Peyer's patch (tissue), 4 donors: ENCODE results near the gene ZNRF3. TPM values are rescaled to one million over a fixed set of nuclear protein-coding genes. Genes with fewer than 3 reads are reported as not detected.

Experiments used
- DNase-seq, 3 donors: peaks; one replicate each; pipeline ENCODE4 v3.0.0-alpha.2; 2017 to 2019
- H3K27ac ChIP-seq, 4 donors: fragments of 200-600 bp; sonication (generic); one replicate each; pipeline ENCODE4 v1.5.1; 2016 to 2019
- H3K27me3 ChIP-seq, 2 donors: fragments of 200-600 bp; sonication (generic); one replicate each; pipeline ENCODE4 v1.5.1; 2019
- H3K36me3 ChIP-seq, 3 donors: fragments of 200-600 bp; sonication (generic); one replicate each; pipeline ENCODE4 v1.5.1; 2016 to 2019
- H3K4me1 ChIP-seq, 4 donors: fragments of 200-600 bp; sonication (generic); one replicate each; pipeline ENCODE4 v1.5.1; 2016 to 2019
- H3K4me3 ChIP-seq, 4 donors: fragments of 200-600 bp; sonication (generic); 1 replicate in 3 of 4; 2 replicates in 1 of 4; pipeline ENCODE4 v1.5.1; 2016 to 2019; ENCODE audit warnings: mild to moderate bottlenecking in 1 of 4
- H3K9me3 ChIP-seq, 4 donors: fragments of 200-600 bp; sonication (generic); one replicate each; pipeline ENCODE4 v1.5.1; 2016 to 2019; ENCODE audit warnings: mild to moderate bottlenecking in 1 of 4
- POLR2A ChIP-seq, 2 donors: fragments of 450-650 bp; IDR thresholded peaks; one replicate each; pipeline ENCODE4 v1.5.1; 2017; ENCODE audit warnings: antibody characterized with exemption in 2 of 2, mild to moderate bottlenecking in 2 of 2, moderate library complexity in 2 of 2
- total RNA-seq, 4 donors: library from RNA; depleted of rRNA; stranded (reverse); fragments of >200 nt; gene quantifications; one replicate each; pipeline ENCODE4 v1.1.0, GENCODE V29; 2016
- TF ChIP-seq, protein P1 (sequence below), 6 experiments: fragments of 450-650 bp in 4 of 6; fragments of 200-600 bp in 2 of 6; sonication (generic) in 1 of 6; IDR thresholded peaks; one replicate each; pipeline ENCODE4 v1.5.1; 2017 to 2019; ENCODE audit warnings: antibody characterized with exemption in 6 of 6, mild to moderate bottlenecking in 3 of 6, moderate library complexity in 1 of 6

Gene ZNRF3
- total RNA-seq, 4 donors from 2014 or later, result 5.8 to 17.6 (median 8.0) TPM

DNA sequence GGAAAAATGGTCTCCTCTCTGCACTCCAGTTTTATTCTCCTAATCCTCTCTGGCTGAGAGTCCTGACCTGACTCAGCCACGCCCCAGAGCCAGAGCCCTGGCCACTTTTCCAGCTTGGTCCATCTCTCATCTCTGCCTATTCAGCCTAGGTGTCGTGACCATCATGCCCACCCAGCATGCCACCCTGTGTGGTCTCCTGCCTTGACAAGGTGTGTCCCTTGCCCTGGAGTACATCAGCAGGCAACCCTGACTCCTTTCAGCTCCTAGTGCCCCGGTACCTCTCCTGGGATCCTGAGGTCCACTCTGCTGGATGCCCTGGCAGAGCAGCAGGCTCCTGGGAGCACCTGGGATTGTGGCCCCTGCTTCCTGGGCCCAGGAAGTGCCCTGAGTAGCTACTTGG, 52.8 kb downstream of the ZNRF3 start:
- TF ChIP-seq, protein P1, sequence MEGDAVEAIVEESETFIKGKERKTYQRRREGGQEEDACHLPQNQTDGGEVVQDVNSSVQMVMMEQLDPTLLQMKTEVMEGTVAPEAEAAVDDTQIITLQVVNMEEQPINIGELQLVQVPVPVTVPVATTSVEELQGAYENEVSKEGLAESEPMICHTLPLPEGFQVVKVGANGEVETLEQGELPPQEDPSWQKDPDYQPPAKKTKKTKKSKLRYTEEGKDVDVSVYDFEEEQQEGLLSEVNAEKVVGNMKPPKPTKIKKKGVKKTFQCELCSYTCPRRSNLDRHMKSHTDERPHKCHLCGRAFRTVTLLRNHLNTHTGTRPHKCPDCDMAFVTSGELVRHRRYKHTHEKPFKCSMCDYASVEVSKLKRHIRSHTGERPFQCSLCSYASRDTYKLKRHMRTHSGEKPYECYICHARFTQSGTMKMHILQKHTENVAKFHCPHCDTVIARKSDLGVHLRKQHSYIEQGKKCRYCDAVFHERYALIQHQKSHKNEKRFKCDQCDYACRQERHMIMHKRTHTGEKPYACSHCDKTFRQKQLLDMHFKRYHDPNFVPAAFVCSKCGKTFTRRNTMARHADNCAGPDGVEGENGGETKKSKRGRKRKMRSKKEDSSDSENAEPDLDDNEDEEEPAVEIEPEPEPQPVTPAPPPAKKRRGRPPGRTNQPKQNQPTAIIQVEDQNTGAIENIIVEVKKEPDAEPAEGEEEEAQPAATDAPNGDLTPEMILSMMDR (IDR thresholded peaks at IDR 0.05), result no peak
- no peak for TF ChIP-seq POLR2A (IDR thresholded peaks at IDR 0.05)
- no peaks in the 10 kb centered on the region for H3K9me3 ChIP-seq
- H3K4me3 ChIP-seq, result no peak overlapping the region
- H3K27ac ChIP-seq, result no peak overlapping the region
- H3K4me1 ChIP-seq, result peaks cover 0 to 31% (median 0%) of the 10 kb centered on the region in 4 donors
- no peak for DNase-seq
- no peaks in the 10 kb centered on the region for H3K27me3 ChIP-seq
- no peaks in the 10 kb centered on the region for H3K36me3 ChIP-seq

DNA sequence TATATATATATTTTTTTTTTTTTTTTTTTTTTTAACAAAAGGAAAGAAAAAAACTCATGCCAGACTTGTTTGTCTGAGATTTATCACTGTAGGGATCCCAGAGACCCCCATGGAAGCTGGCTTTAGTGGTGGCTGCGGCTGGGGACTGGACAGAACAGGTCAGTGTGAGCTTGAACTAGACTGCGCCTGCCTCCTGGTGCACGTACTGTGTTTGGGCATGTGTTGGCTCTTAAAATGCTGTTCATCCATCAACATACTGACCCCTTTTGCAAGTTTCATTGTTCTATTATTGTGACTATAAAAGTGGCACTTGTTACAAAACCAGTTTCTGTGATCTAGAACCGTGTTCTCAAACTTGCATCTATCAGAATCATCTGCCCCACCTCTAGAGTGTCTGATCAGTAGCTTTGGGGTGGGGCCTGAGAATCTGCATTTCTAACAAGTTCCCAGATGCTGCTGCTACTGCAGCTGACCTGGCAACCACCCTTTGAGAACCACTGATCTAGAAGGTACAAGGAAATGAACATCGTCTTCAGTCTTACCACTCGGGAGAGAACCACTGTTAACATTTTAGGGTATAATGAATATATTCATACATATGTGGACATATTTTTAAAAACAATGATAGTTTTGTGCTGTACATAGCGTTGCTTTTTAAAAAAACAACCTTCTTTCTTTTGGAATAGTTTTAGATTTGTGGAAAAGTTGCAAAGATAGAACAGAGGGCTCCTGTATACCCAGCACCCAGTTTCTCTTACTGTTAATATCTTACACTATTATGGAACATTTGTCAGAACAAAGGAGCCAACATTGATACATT, 54.0 kb downstream of the ZNRF3 start:
- Histone ChIP-seq H3K36me3 (no peaks in the 10 kb centered on the region), H3K27me3 (no peaks in the 10 kb centered on the region), H3K4me1 (peaks cover 0 to 21% (median 0%) of the 10 kb centered on the region in 4 donors), H3K9me3 (no peaks in the 10 kb centered on the region), H3K4me3 (no peak overlapping the region), H3K27ac (no peak overlapping the region)
- TF ChIP-seq, protein P1 (IDR thresholded peaks at IDR 0.05), result no peak
- TF ChIP-seq POLR2A (IDR thresholded peaks at IDR 0.05), result no peak
- DNase-seq, result no peak

GRCh38 chr22:28938286-28938833, 55.0 kb downstream of the ZNRF3 start:
- Histone ChIP-seq H3K4me1 (peaks cover 0 to 24% (median 0%) of the 10 kb centered on the region in 4 donors), H3K36me3 (no peaks in the 10 kb centered on the region)
- TF ChIP-seq, protein P1 (IDR thresholded peaks at IDR 0.05), result no peak
- no peak for TF ChIP-seq POLR2A (IDR thresholded peaks at IDR 0.05)

DNA sequence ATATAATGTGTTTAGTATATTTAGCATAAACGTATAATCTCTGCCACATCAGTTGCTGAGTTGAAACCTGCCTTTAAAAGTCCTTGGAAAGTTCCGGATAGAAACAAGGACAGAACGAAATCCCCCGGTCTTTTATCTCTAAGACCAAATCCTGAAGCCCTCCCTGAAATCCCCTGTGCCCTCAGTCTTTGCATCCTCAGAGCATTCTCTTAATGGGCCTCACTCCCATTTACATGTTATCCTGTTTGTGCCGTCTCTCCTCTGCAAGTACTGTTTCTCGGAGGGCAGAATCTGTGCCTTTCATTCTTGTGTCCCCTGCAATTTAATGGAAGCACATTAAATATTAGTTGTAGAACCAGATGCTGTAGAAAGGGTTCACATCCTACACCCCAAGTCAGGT, 56.0 kb downstream of the ZNRF3 start:
- H3K27ac ChIP-seq, result no peak overlapping the region
- DNase-seq, result no peak
- no peaks in the 10 kb centered on the region for H3K9me3 ChIP-seq
- H3K36me3 ChIP-seq, result no peaks in the 10 kb centered on the region
- peaks cover 0 to 23% (median 0%) of the 10 kb centered on the region in 4 donors for H3K4me1 ChIP-seq
- no peak overlapping the region for H3K4me3 ChIP-seq
- H3K27me3 ChIP-seq, result no peaks in the 10 kb centered on the region
- no peak for TF ChIP-seq POLR2A (IDR thresholded peaks at IDR 0.05)
- TF ChIP-seq, protein P1 (IDR thresholded peaks at IDR 0.05), result no peak

More at GRCh38 chr22:28938286-28938833, 55.0 kb downstream of the ZNRF3 start:
- DNase-seq, result no peak
- Histone ChIP-seq H3K27me3 (no peaks in the 10 kb centered on the region), H3K4me3 (no peak overlapping the region), H3K9me3 (no peaks in the 10 kb centered on the region), H3K27ac (no peak overlapping the region)

- DNase-seq, result no peak
- Histone ChIP-seq H3K9me3 (no peaks in the 10 kb centered on the region), H3K36me3 (no peaks in the 10 kb centered on the region), H3K27me3 (no peaks in the 10 kb centered on the region), H3K4me1 (peaks cover 0 to 18% (median 0%) of the 10 kb centered on the region in 4 donors), H3K4me3 (no peak overlapping the region), H3K27ac (no peak overlapping the region)
- TF ChIP-seq, protein P1 (IDR thresholded peaks at IDR 0.05), result no peak
- TF ChIP-seq POLR2A (IDR thresholded peaks at IDR 0.05), result no peak
Measured at GRCh38 chr22:28939932-28940331, 56.6 kb downstream of the ZNRF3 start.
